ENCODE results near the gene FASTK.

- TF ChIP-seq EZH2 (IDR thresholded peaks at IDR 0.05; ENCODE audit: insufficient read depth, poor library complexity, severe bottlenecking), result no peak
- TF ChIP-seq EZH2phosphoT487 (IDR thresholded peaks at IDR 0.05; ENCODE audit: insufficient read depth, low read depth), result no peak
Measured at GRCh38 chr7:151045262-151045661, 35.3 kb downstream of the FASTK start.

All from GM23248 (cell line).